GM12801 (cell line): ENCODE data around the gene NHERF1.

Source experiments
- CTCF ChIP-seq: IDR thresholded peaks from one replicate; pipeline ENCODE4 v1.5.1; 2011; ENCODE audit warnings: control low read depth; ENCODE audit not compliant: insufficient read length; ENCODE audit errors: extremely low read depth

NHERF1 gene

GRCh38 chr17:74815550-74816370 lies 67.3 kb downstream of the NHERF1 start:
- no peak for TF ChIP-seq CTCF

GRCh38 chr17:74816905-74817620 lies 68.6 kb downstream of the NHERF1 start:
- TF ChIP-seq CTCF: no peak

DNA sequence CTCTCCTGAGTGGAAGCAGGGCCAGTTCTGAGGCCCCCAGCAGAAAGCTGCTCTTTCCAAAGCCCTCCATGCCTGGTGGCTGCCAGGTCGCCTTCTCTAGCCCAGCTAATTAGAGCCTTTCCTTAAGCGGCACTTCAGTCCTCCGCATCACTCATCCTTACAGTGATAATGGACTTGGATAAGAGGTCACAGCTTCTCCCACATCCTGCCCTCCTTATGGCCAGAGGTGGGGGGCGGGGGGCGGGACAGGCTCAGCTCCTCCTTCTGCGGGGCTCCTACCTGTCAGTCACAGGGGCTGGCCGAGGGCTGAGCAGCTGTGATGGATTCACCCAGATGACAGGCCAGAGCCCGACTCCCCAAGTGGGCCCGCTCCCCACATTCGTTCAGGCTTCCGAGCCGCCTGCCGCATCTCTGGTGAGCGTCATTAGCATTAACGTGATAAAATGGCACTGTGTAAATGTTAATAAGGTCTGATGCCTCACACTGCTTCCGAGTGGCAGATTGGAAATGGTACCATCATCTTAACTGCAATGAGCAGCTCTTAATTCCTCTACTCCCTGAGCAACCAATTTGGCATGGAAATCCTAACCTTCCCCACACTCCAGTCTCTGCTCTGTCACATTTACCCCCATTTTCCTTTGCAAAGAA lies 70.0 kb downstream of the NHERF1 start:
- TF ChIP-seq CTCF: no peak
